Heart left ventricle (tissue), 16 donors: ENCODE measurements around the gene TOP3B. TPM values are rescaled to one million over a fixed set of nuclear protein-coding genes. Genes with fewer than 3 reads are reported as not detected.

ENCODE experiments used
- ATAC-seq, 4 donors: fragments of 200-7000 bp; cut with Tn5 transposase; one replicate each; pipeline ENCODE4 v1.9.1; 2020 to 2022; ENCODE audit warnings: moderate library complexity in 4 of 4, mild to moderate bottlenecking in 3 of 4, moderate number of reproducible peaks in 1 of 4
- DNase-seq, 5 donors: peaks; one replicate each; pipeline ENCODE4 v3.0.0-alpha.2; 2020
- H3K27ac ChIP-seq, 12 donors: fragments of 200-600 bp; sonication (generic) in 4 of 12; one replicate each; pipeline versions ENCODE4 v1.5.0 to v1.8.0; 2016 to 2022; ENCODE audit warnings: mild to moderate bottlenecking in 2 of 12
- H3K27me3 ChIP-seq, 9 donors: fragments of 200-600 bp; sonication (generic) in 2 of 9; one replicate each; pipeline versions ENCODE4 v1.5.1 to v1.8.0; 2016 to 2022; ENCODE audit warnings: mild to moderate bottlenecking in 3 of 9
- H3K36me3 ChIP-seq, 9 donors: fragments of 200-600 bp; sonication (generic) in 2 of 9; one replicate each; pipeline versions ENCODE4 v1.5.0 to v1.8.0; 2018 to 2022; ENCODE audit warnings: mild to moderate bottlenecking in 2 of 9
- H3K4me1 ChIP-seq, 12 donors: fragments of 200-600 bp; sonication (generic) in 4 of 12; one replicate each; pipeline versions ENCODE4 v1.5.0 to v1.8.0; 2016 to 2022; ENCODE audit warnings: mild to moderate bottlenecking in 3 of 12
- H3K4me3 ChIP-seq, 12 donors: fragments of 200-600 bp; sonication (generic) in 4 of 12; one replicate each; pipeline versions ENCODE4 v1.5.0 to v1.8.0; 2017 to 2022; ENCODE audit warnings: mild to moderate bottlenecking in 9 of 12, moderate library complexity in 4 of 12
- H3K9me3 ChIP-seq, 12 donors: fragments of 200-600 bp; sonication (generic) in 4 of 12; one replicate each; pipeline versions ENCODE4 v1.5.0 to v1.8.0; 2016 to 2022; ENCODE audit warnings: mild to moderate bottlenecking in 1 of 12
- CTCF ChIP-seq, 12 donors: fragments of 200-600 bp; sonication (generic) in 4 of 12; IDR thresholded peaks; one replicate each; pipeline versions ENCODE4 v1.5.0 to v1.8.0; 2018 to 2022; ENCODE audit warnings: antibody characterized with exemption in 12 of 12, mild to moderate bottlenecking in 5 of 12
- POLR2A ChIP-seq, 2 donors: fragments of 450-650 bp; IDR thresholded peaks; one replicate each; pipeline ENCODE4 v1.6.1; 2017; ENCODE audit warnings: antibody characterized with exemption in 2 of 2, mild to moderate bottlenecking in 2 of 2, moderate library complexity in 2 of 2
- WGBS, 4 donors: extraction: QIAGEN DNeasy Blood & Tissue Kit in 2 of 4; methylation state at CpG; one replicate each; pipeline versions ENCODE4 v1.1.5 to v1.1.7; 2013 to 2018; 5-methylcytosine and 5-hydroxymethylcytosine counted together
- intact Hi-C, 10 donors: fragments of 100-400 bp; cut with DNase I; formaldehyde crosslinking; loops; one replicate each; pipeline versions ENCODE4 v1.11.1 to v1.14.2; 2022
- polyA plus RNA-seq, 2 donors: library from polyadenylated mRNA; stranded (reverse); fragments of 200-250 nt; gene quantifications; one replicate each; pipeline ENCODE4 v1.2.3, GENCODE V29; 2013
- total RNA-seq, 9 donors: library from RNA; depleted of rRNA in 2 of 9; stranded (reverse); fragments of >200 nt in 2 of 9; fragmentation: NEBNext Ultra II Directional in 3 of 9; extraction: Animal tissue kit (Norgen Biotek cat#: 25700) in 3 of 9; gene quantifications; one replicate each; pipeline versions ENCODE4 v1.1.0 to v1.2.4, GENCODE V29; 2016 to 2023
- donor health status: ischemic (EF 13 %, LVEDD 7.1; RV severe dilation, severe dysfunction).
- donor health status: healthy with polysubstance abuse.
- donor health status: DM: no; HTN: yes; CAD: no.
- donor health status: DM: no; HTN: no; CAD: no.
- donor health status: ischemic (EF 25% LVEDD 6.9; RV normal size, moderate dysfunction).
- donor health status: ischemic (EF 25% LVEDD 5.7; RV mildly dilated, moderate dysfunction).
- donor health status: healthy.
- donor health status: DM: yes; HTN: yes; CAD: no.
- donor health status: ischemic (EF 35%, LVEDD 5.7; RV mildly dilated, moderate dysfunction).
- donor health status: nonischemic (EF 11% LVEDD 7.7; RV severe dilation, severe dysfunction).
- donor health status: DM: yes; HTN: yes; CAD: no.
- donor health status: PGD.
- donor health status: ischemic (EF 29% LVEDD 5.4; RV normal size, mild dysfunction).
- donor health status: nonischemic (EF 23%, LVEDD 6.1; RV moderate dilation, normal function).

Gene TOP3B
- total and polyA plus RNA-seq, 11 donors: 9.5 to 12.9 (median 11.1) TPM

- TF ChIP-seq CTCF (IDR thresholded peaks at IDR 0.05) (no peak), POLR2A (IDR thresholded peaks at IDR 0.05) (no peak)
- WGBS, 4 donors: 66 to 76% (median 72%) methylated on average over 3 of the region's 3 CpGs
- H3K27ac ChIP-seq: no peak overlapping the region
- H3K27me3 ChIP-seq: peaks cover 0 to 10% (median 0%) of the 10 kb centered on the region in 9 donors
- intact Hi-C loops: no loop called here
- H3K9me3 ChIP-seq: peaks cover 0 to 3% (median 0%) of the 10 kb centered on the region in 12 donors
- DNase-seq (no peak), ATAC-seq (no peak)
- no peaks in the 10 kb centered on the region for H3K36me3 ChIP-seq
- no peak overlapping the region for H3K4me3 ChIP-seq
- H3K4me1 ChIP-seq: no peaks in the 10 kb centered on the region
Observed at GRCh38 chr22:22009661-22010060, 27.1 kb upstream of the TOP3B start.

GRCh38 chr22:22006596-22006990, 24.0 kb upstream of the TOP3B start:
- Histone ChIP-seq H3K9me3 (no peaks in the 10 kb centered on the region), H3K27ac (no peak overlapping the region), H3K27me3 (peaks cover 0 to 10% (median 0%) of the 10 kb centered on the region in 9 donors), H3K4me3 (no peak overlapping the region), H3K36me3 (no peaks in the 10 kb centered on the region), H3K4me1 (no peaks in the 10 kb centered on the region)
- 93 to 99% (median 95%) methylated on average over 6 of the region's 6 CpGs for WGBS, 4 donors
- ATAC-seq (no peak), DNase-seq (no peak)
- intact Hi-C loops: no loop called here
- TF ChIP-seq CTCF (IDR thresholded peaks at IDR 0.05) (no peak), POLR2A (IDR thresholded peaks at IDR 0.05) (no peak)

- H3K4me1 ChIP-seq: no peaks in the 10 kb centered on the region
- intact Hi-C loops: no loop called here
- H3K36me3 ChIP-seq: no peaks in the 10 kb centered on the region
- DNase-seq (no peak), ATAC-seq (no peak)
- H3K4me3 ChIP-seq: no peak overlapping the region
- H3K9me3 ChIP-seq: no peaks in the 10 kb centered on the region
- TF ChIP-seq CTCF (IDR thresholded peaks at IDR 0.05): no peak
- TF ChIP-seq POLR2A (IDR thresholded peaks at IDR 0.05): no peak
- H3K27me3 ChIP-seq: peaks cover 0 to 10% (median 0%) of the 10 kb centered on the region in 9 donors
- H3K27ac ChIP-seq: no peak overlapping the region
- 78 to 82% (median 80%) methylated on average over 5 of the region's 5 CpGs for WGBS, 4 donors
Observed at GRCh38 chr22:22005945-22006595, 23.5 kb upstream of the TOP3B start.

- H3K4me1 ChIP-seq: no peaks in the 10 kb centered on the region
- H3K4me3 ChIP-seq: no peak overlapping the region
- TF ChIP-seq CTCF (IDR thresholded peaks at IDR 0.05): no peak
- no peak for TF ChIP-seq POLR2A (IDR thresholded peaks at IDR 0.05)
- no peaks in the 10 kb centered on the region for H3K27me3 ChIP-seq
- intact Hi-C loops: no loop called here
- no peak for DNase-seq
- no peak overlapping the region for H3K27ac ChIP-seq
- no peaks in the 10 kb centered on the region for H3K36me3 ChIP-seq
- ATAC-seq: no peak
- H3K9me3 ChIP-seq: no peaks in the 10 kb centered on the region
- 73 to 81% (median 79%) methylated on average over 3 of the region's 3 CpGs for WGBS, 4 donors
Observed at GRCh38 chr22:22003233-22003632, 20.6 kb upstream of the TOP3B start.
